Measurements from ENCODE around the gene IDS. TPM values are rescaled to one million over a fixed set of nuclear protein-coding genes. Genes with fewer than 3 reads are reported as not detected.

Gene IDS
- polyA plus RNA-seq, 1 of the 3 experiments (the other 2 are of a cell fraction) = 78.4 TPM

DNA sequence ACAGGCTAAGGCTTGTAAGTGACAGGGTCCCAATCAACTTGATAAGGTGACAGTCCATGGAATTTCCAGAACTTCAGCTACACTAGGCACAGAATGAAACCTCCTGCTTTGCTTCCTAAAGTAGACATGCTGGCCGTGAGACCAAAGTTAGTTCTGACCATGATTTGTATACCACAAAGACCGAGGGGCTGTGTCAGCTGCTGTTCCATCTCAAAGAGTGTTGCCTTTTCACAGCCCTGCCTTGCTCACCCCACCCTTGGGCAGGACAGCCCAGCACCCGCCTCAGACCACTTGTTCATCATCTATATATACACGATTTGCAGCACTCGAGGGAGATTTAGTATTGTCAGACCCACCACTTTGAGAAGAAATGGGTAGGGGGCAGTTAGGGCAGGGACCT is 5.3 kb downstream of the IDS start:
- no peaks in the 10 kb centered on the region for H3K9me2 ChIP-seq
- no peaks in the 10 kb centered on the region for H3K9me3 ChIP-seq
- peaks cover 35 to 54% of the 10 kb centered on the region in 2 experiments for H3K36me3 ChIP-seq (replicated peaks in 1 of 2; ENCODE audit: control insufficient read depth in 1 of 2, insufficient read depth in 2 of 2, low read length in 1 of 2)
- no peaks in the 10 kb centered on the region for H3F3A ChIP-seq (replicated peaks; ENCODE audit: insufficient read depth)
- H3K79me2 ChIP-seq (ENCODE audit: insufficient read depth) = peaks cover 24% of the 10 kb centered on the region
- no peaks in the 10 kb centered on the region; the same call in 1 of the 2 replicates for H4K20me1 ChIP-seq (ENCODE audit: insufficient read depth)
- H2AFZ ChIP-seq (ENCODE audit: low read depth) = no peak overlapping the region
- no peak overlapping the region for H3K27ac ChIP-seq (ENCODE audit: low read depth in 2 of 2, low read length in 1 of 2)
- POLR2A ChIA-PET = no interaction called here
- no peak overlapping the region for H3K4me2 ChIP-seq
- no peak for DNase-seq
- 51% methylated on average over 5 of the region's 5 CpGs for WGBS (ENCODE audit: low lambda C conversion rate)
- H3K4me1 ChIP-seq (ENCODE audit: control insufficient read depth in 1 of 2, insufficient read depth in 2 of 2, low read depth in 1 of 2, low read length in 1 of 2) = peaks cover 0 to 8% of the 10 kb centered on the region in 2 experiments; a peak in 1 of 4 replicates
- no peak overlapping the region for H3K4me3 ChIP-seq (ENCODE audit: low read depth in 2 of 2, low read length in 1 of 2)
- H3K27me3 ChIP-seq (ENCODE audit: insufficient read depth) = no peaks in the 10 kb centered on the region
- no peak for TF ChIP-seq NFIC (IDR thresholded peaks at IDR 0.05; ENCODE audit: borderline replicate concordance)
- TF ChIP-seq RFX5 (IDR thresholded peaks at IDR 0.05; ENCODE audit: low read length) = no peak
- no peak for TF ChIP-seq EP300 (IDR thresholded peaks at IDR 0.05; ENCODE audit: borderline replicate concordance in 1 of 2, low read depth in 1 of 2, low read length in 1 of 2)
- TF ChIP-seq, protein P1, sequence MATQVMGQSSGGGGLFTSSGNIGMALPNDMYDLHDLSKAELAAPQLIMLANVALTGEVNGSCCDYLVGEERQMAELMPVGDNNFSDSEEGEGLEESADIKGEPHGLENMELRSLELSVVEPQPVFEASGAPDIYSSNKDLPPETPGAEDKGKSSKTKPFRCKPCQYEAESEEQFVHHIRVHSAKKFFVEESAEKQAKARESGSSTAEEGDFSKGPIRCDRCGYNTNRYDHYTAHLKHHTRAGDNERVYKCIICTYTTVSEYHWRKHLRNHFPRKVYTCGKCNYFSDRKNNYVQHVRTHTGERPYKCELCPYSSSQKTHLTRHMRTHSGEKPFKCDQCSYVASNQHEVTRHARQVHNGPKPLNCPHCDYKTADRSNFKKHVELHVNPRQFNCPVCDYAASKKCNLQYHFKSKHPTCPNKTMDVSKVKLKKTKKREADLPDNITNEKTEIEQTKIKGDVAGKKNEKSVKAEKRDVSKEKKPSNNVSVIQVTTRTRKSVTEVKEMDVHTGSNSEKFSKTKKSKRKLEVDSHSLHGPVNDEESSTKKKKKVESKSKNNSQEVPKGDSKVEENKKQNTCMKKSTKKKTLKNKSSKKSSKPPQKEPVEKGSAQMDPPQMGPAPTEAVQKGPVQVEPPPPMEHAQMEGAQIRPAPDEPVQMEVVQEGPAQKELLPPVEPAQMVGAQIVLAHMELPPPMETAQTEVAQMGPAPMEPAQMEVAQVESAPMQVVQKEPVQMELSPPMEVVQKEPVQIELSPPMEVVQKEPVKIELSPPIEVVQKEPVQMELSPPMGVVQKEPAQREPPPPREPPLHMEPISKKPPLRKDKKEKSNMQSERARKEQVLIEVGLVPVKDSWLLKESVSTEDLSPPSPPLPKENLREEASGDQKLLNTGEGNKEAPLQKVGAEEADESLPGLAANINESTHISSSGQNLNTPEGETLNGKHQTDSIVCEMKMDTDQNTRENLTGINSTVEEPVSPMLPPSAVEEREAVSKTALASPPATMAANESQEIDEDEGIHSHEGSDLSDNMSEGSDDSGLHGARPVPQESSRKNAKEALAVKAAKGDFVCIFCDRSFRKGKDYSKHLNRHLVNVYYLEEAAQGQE (IDR thresholded peaks at IDR 0.05; ENCODE audit: low read depth, low read length) = no peak
- no peak for TF ChIP-seq FOSL2 (IDR thresholded peaks at IDR 0.05; ENCODE audit: borderline replicate concordance, low read depth)
- no peak for TF ChIP-seq RCOR1 (IDR thresholded peaks at IDR 0.05; ENCODE audit: low read length)
- no peak for TF ChIP-seq GATA2 (CRISPR knock-in tag; IDR thresholded peaks at IDR 0.05)
- TF ChIP-seq FOXJ3 (CRISPR knock-in tag; IDR thresholded peaks at IDR 0.05) = no peak
- TF ChIP-seq RXRA (IDR thresholded peaks at IDR 0.05; ENCODE audit: borderline replicate concordance, low read depth) = no peak
- no peak for TF ChIP-seq RAD21 (IDR thresholded peaks at IDR 0.05; ENCODE audit: low read length)
- no peak for TF ChIP-seq POLR2AphosphoS5 (IDR thresholded peaks at IDR 0.05; ENCODE audit: low read depth, low read length)
- no peak for TF ChIP-seq ELF1 (IDR thresholded peaks at IDR 0.05)
- TF ChIP-seq, protein P2, sequence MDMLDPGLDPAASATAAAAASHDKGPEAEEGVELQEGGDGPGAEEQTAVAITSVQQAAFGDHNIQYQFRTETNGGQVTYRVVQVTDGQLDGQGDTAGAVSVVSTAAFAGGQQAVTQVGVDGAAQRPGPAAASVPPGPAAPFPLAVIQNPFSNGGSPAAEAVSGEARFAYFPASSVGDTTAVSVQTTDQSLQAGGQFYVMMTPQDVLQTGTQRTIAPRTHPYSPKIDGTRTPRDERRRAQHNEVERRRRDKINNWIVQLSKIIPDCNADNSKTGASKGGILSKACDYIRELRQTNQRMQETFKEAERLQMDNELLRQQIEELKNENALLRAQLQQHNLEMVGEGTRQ (IDR thresholded peaks at IDR 0.05; ENCODE audit: borderline replicate concordance, low read depth, low read length) = no peak
- no peak for TF ChIP-seq TCF12 (IDR thresholded peaks at IDR 0.05)
- no peak for TF ChIP-seq YY1 (IDR thresholded peaks at IDR 0.05; ENCODE audit: low read depth)
- H3K9ac ChIP-seq = no peak overlapping the region
- CTCF ChIA-PET = interaction anchor here (0.9 to 2.2 kb wide), 2 partner anchors 13 to 29 kb away, joined by 3 to 7 read pairs; no protein-coding TSS in a partner anchor

- Histone ChIP-seq H3K27ac (ENCODE audit: low read depth in 2 of 2, low read length in 1 of 2) (no peak overlapping the region), H4K20me1 (ENCODE audit: insufficient read depth) (no peaks in the 10 kb centered on the region; the same call in 1 of the 2 replicates), H3K79me2 (ENCODE audit: insufficient read depth) (peaks cover 15% of the 10 kb centered on the region; the same call in 1 of the 2 replicates), H2AFZ (ENCODE audit: low read depth) (no peak overlapping the region), H3K27me3 (ENCODE audit: insufficient read depth) (no peaks in the 10 kb centered on the region), H3K4me1 (ENCODE audit: control insufficient read depth in 1 of 2, insufficient read depth in 2 of 2, low read depth in 1 of 2, low read length in 1 of 2) (peaks cover 0 to 8% of the 10 kb centered on the region in 2 experiments; a peak in 1 of 4 replicates), H3K36me3 (replicated peaks in 1 of 2; ENCODE audit: control insufficient read depth in 1 of 2, insufficient read depth in 2 of 2, low read length in 1 of 2) (peaks cover 35 to 61% of the 10 kb centered on the region in 2 experiments), H3K9me2 (no peaks in the 10 kb centered on the region), H3K9me3 (no peaks in the 10 kb centered on the region), H3K4me3 (ENCODE audit: low read depth in 2 of 2, low read length in 1 of 2) (no peak overlapping the region), H3F3A (replicated peaks; ENCODE audit: insufficient read depth) (no peaks in the 10 kb centered on the region), H3K4me2 (no peak overlapping the region), H3K9ac (no peak overlapping the region)
- ChIA-PET CTCF (no interaction called here), POLR2A (no interaction called here)
- WGBS (ENCODE audit: low lambda C conversion rate) = 55% methylated on average over 4 of the region's 4 CpGs
- DNase-seq = no peak
- TF ChIP-seq GABPA (IDR thresholded peaks at IDR 0.05; ENCODE audit: low read depth) (no peak), TEAD4 (IDR thresholded peaks at IDR 0.05; ENCODE audit: borderline replicate concordance, insufficient read depth) (no peak), FOXM1 (IDR thresholded peaks at IDR 0.05; ENCODE audit: low read depth) (no peak), ZBTB33 (IDR thresholded peaks at IDR 0.05; ENCODE audit: borderline replicate concordance, low read depth) (no peak), NRF1 (IDR thresholded peaks at IDR 0.05; ENCODE audit: low read depth, low read length) (no peak)
- TF ChIP-seq, protein P1 (IDR thresholded peaks at IDR 0.05; ENCODE audit: low read depth, low read length) = no peak
Measured at GRCh38 chrX:149498767-149499166, 6.3 kb downstream of the IDS start.

Measured in SK-N-SH (cell line).